Sigmoid colon (tissue), 4 donors: ENCODE results near the gene GRB2.
"Not testable (repeated sequence)": the region's sequence is repeated elsewhere in the genome, so short reads cannot be mapped to it uniquely, and the experiment has no call there.

Experiments used
- EP300 ChIP-seq, 4 donors: sonication (generic); formaldehyde crosslinking; IDR thresholded peaks; one replicate each; pipeline ENCODE4 v1.6.1; 2017; ENCODE audit warnings: antibody characterized with exemption in 4 of 4
- POLR2A ChIP-seq, 2 donors: fragments of 450-650 bp; IDR thresholded peaks; one replicate each; pipeline ENCODE4 v1.6.1; 2016; ENCODE audit warnings: antibody characterized with exemption in 2 of 2, mild to moderate bottlenecking in 2 of 2, moderate library complexity in 2 of 2
- POLR2AphosphoS5 ChIP-seq, 4 donors: sonication (generic); formaldehyde crosslinking; IDR thresholded peaks; one replicate each; pipeline ENCODE4 v1.6.1; 2017; ENCODE audit warnings: antibody characterized with exemption in 4 of 4
- TF ChIP-seq, protein P1 (sequence below), 4 experiments: fragments of 450-650 bp in 3 of 4; fragments of 200-600 bp in 1 of 4; IDR thresholded peaks; one replicate each; pipeline ENCODE4 v1.5.1; 2016 to 2019; ENCODE audit warnings: antibody characterized with exemption in 4 of 4, mild to moderate bottlenecking in 3 of 4, moderate library complexity in 2 of 4

DNA sequence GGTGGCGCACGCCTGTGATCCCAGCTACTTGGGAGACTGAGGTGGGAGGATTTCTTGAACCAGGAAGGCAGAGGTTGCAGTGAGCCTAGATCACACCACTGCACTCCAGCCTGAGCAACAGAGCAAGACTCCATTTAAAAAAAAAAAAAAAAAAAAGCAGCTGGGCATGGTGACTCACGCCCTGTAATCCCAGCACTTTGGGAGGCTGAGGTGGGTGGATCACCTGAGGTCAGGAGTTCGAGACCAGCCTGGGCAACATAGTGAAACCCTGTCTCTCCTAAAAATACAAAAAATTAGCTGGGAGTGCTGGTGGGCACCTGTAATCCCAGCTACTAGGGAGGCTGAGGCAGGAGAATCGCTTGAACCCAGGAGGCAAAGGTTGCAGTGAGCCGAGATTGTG is 40.4 kb upstream of the GRB2 start:
- TF ChIP-seq POLR2A, POLR2AphosphoS5, EP300 (IDR thresholded peaks at IDR 0.05): not testable (repeated sequence)
- TF ChIP-seq, protein P1, sequence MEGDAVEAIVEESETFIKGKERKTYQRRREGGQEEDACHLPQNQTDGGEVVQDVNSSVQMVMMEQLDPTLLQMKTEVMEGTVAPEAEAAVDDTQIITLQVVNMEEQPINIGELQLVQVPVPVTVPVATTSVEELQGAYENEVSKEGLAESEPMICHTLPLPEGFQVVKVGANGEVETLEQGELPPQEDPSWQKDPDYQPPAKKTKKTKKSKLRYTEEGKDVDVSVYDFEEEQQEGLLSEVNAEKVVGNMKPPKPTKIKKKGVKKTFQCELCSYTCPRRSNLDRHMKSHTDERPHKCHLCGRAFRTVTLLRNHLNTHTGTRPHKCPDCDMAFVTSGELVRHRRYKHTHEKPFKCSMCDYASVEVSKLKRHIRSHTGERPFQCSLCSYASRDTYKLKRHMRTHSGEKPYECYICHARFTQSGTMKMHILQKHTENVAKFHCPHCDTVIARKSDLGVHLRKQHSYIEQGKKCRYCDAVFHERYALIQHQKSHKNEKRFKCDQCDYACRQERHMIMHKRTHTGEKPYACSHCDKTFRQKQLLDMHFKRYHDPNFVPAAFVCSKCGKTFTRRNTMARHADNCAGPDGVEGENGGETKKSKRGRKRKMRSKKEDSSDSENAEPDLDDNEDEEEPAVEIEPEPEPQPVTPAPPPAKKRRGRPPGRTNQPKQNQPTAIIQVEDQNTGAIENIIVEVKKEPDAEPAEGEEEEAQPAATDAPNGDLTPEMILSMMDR (IDR thresholded peaks at IDR 0.05): not testable (repeated sequence)
